Chondrocyte (in vitro differentiated cells): ENCODE measurements around the gene RTL10. TPM values are rescaled to one million over a fixed set of nuclear protein-coding genes. Genes with fewer than 3 reads are reported as not detected.

Experiments
- DNase-seq: peaks from one replicate; pipeline ENCODE4 v3.0.0; 2021; ENCODE audit warnings: mixed read lengths, low spot score
- H3K27ac Mint-ChIP-seq: one replicate; pipeline ENCODE4 v1.8.0; 2021; ENCODE audit warnings: mild to moderate bottlenecking, moderate library complexity, mixed read lengths; ENCODE audit not compliant: unreplicated experiment
- H3K27me3 Mint-ChIP-seq: 2 replicates; pipeline ENCODE4 v1.8.0; 2021; ENCODE audit warnings: low read depth, mixed read lengths
- H3K36me3 Mint-ChIP-seq: 2 replicates; pipeline ENCODE4 v1.8.0; 2021; ENCODE audit warnings: low read depth, mixed read lengths
- H3K4me1 Mint-ChIP-seq: 2 replicates; pipeline ENCODE4 v1.8.0; 2021; ENCODE audit warnings: low read depth, mild to moderate bottlenecking, mixed read lengths
- H3K4me3 Mint-ChIP-seq: one replicate; pipeline ENCODE4 v1.8.0; 2021; ENCODE audit warnings: mild to moderate bottlenecking, moderate library complexity, mixed read lengths; ENCODE audit not compliant: unreplicated experiment
- H3K9me3 Mint-ChIP-seq: 2 replicates; pipeline ENCODE4 v1.8.0; 2021; ENCODE audit warnings: low read depth, mixed read lengths
- total RNA-seq: library from RNA; stranded (reverse); gene quantifications from 3 replicates; pipeline ENCODE4 v1.2.1, GENCODE V29; 2021
- TF ChIP-seq, protein P1 (sequence below): fragments of 200-600 bp; sonication (generic); IDR thresholded peaks from 2 replicates; pipeline ENCODE4 v1.5.0; 2021; ENCODE audit warnings: antibody characterized with exemption, mild to moderate bottlenecking, moderate library complexity

Gene RTL10
- total RNA-seq, 1 donor from 2014 or later = 15.6 TPM

DNA sequence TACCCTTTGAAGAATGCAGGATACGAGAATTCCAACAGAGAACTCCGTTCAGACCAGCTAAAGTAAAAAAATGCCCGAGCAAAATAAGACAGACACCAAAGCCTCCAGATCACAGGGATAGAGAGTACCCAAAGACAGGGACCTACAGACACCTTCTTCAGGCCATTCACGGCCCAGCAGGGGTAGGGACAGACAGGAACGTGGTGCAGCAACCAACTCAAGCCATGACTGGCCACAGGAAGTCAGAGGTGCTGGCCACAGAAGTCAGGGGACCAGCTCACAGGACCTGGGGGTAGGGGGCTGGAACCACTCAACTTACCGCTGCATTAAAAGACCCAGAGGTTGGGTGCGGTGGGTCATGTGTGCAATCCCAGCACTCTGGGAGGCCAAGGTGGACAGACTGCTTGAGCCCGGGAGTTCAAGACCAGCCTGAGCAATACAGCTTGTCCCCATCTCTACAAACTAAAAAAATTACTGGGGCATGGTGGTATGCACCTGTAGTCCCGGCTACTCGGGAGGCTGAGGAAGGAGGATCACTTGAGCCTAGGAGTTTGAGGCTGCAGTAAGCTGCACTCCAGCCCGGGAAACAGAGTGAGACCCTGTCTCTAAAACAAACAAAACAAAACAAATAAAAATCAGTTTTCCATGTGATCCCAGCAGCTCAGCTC, 47.0 kb upstream of the RTL10 start:
- H3K27ac Mint-ChIP-seq = no peak overlapping the region

DNA sequence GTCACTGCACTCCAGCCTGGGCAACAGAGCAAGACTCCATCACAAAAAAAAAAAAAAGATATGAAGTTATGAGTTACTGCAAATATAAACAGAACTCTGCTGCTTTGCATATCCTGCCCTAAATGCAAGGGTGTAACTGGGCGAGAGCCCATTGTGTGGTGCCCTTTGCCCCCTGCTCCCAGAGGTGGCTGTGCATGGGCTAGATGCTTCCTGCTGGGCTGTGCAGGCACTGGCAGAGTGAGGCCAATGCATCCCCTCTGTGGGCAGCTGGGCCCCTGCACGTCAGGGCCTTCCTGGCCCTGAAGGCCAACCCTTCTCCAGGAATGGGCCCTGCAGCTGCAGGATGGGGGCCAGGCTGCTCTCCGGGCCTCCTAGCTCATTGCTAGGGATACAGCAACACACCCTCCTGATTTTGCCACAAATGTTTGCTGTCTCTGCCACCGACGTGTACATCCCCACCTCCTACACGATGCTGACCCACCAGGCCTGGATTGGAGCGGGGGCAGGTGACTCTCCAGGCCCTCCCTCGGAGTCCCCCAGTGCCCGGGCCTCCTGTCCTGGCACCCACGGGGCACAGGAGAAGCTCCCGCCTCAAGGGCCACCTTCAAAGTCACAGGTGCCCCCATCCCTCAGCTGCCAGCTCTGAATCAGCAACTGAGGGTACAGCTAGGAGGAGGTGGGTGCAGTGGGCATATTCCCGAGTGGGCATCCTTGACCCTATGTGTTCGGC, 46.2 kb upstream of the RTL10 start:
- no peak for DNase-seq
- H3K27ac Mint-ChIP-seq = no peak overlapping the region
- peaks cover 20% of the 10 kb centered on the region for H3K4me1 Mint-ChIP-seq
- H3K27me3 Mint-ChIP-seq = no peaks in the 10 kb centered on the region
- H3K36me3 Mint-ChIP-seq = peaks cover 4% of the 10 kb centered on the region
- no peak overlapping the region for H3K4me3 Mint-ChIP-seq
- no peaks in the 10 kb centered on the region for H3K9me3 Mint-ChIP-seq
- TF ChIP-seq, protein P1, sequence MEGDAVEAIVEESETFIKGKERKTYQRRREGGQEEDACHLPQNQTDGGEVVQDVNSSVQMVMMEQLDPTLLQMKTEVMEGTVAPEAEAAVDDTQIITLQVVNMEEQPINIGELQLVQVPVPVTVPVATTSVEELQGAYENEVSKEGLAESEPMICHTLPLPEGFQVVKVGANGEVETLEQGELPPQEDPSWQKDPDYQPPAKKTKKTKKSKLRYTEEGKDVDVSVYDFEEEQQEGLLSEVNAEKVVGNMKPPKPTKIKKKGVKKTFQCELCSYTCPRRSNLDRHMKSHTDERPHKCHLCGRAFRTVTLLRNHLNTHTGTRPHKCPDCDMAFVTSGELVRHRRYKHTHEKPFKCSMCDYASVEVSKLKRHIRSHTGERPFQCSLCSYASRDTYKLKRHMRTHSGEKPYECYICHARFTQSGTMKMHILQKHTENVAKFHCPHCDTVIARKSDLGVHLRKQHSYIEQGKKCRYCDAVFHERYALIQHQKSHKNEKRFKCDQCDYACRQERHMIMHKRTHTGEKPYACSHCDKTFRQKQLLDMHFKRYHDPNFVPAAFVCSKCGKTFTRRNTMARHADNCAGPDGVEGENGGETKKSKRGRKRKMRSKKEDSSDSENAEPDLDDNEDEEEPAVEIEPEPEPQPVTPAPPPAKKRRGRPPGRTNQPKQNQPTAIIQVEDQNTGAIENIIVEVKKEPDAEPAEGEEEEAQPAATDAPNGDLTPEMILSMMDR = no peak

More for the DNA sequence above, 47.0 kb upstream of the RTL10 start:
- Mint-ChIP-seq H3K4me1 (peaks cover 21% of the 10 kb centered on the region), H3K27me3 (no peaks in the 10 kb centered on the region), H3K4me3 (no peak overlapping the region), H3K9me3 (no peaks in the 10 kb centered on the region), H3K36me3 (peaks cover 4% of the 10 kb centered on the region)
- DNase-seq = no peak
- TF ChIP-seq, protein P1 = no peak

DNA sequence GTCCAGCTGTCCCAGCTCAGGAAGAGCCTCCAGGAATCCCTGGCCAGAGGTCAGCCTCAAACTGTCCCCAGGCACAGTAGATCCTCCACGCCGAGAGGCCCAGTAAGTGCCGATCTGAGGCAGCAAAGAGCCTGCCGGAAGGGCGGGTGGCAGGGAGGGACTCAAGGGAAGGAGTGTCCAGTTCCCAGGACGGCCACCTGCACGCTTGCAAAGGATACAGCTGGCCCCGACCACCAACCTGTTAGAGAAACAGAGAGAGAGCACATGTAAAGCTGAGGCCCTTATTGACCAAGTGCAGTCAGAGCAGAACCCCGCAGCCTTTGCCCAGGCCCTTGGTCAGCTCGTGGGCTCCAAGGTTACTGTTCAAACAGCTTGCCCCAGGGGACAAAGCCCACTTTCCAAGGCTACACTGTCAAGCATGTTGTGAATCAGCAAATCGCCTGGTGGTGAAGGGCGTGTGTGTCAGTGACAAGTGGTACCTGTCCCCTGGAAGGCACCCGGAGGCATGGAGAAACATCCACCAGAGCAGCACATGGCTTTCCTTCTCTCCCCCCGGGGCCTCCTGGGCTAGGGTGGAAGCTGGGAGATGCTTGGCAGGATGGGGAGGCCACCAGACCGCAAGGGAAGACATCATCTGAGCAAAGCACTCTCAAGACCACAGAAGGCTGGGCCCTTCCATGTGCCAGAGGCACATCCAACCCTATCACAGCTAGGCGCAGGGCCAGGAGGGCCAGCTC, 44.3 kb upstream of the RTL10 start:
- Mint-ChIP-seq H3K27ac (no peak overlapping the region), H3K36me3 (peaks cover 4% of the 10 kb centered on the region), H3K27me3 (no peaks in the 10 kb centered on the region), H3K4me1 (peaks cover 9% of the 10 kb centered on the region), H3K4me3 (no peak overlapping the region), H3K9me3 (no peaks in the 10 kb centered on the region)
- DNase-seq = no peak
- TF ChIP-seq, protein P1 = no peak

DNA sequence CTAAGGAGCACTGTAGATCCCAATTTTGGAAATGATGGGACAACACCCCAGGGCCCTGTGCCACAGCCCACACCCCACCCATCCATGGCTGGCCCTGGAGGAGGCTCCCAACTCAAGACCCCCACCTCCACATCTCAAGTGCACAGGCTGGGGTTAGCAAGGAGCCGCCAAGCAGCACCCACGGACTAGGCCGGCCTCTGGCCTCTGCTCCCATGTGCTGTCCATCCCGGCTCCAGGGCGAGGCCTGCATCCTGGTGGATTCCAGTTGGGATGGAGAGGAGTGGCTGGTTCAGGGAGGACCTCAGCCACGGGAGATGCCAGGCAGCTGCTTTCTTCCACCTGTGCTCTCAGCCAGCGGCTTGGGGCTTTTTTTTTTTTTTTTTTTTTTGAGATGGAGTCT, 43.5 kb upstream of the RTL10 start:
- H3K27ac Mint-ChIP-seq = no peak overlapping the region
- peaks cover 7% of the 10 kb centered on the region for H3K4me1 Mint-ChIP-seq
- no peaks in the 10 kb centered on the region for H3K9me3 Mint-ChIP-seq
- DNase-seq = no peak
- TF ChIP-seq, protein P1 = no peak
- H3K27me3 Mint-ChIP-seq = no peaks in the 10 kb centered on the region
- no peak overlapping the region for H3K4me3 Mint-ChIP-seq
- H3K36me3 Mint-ChIP-seq = peaks cover 4% of the 10 kb centered on the region

DNA sequence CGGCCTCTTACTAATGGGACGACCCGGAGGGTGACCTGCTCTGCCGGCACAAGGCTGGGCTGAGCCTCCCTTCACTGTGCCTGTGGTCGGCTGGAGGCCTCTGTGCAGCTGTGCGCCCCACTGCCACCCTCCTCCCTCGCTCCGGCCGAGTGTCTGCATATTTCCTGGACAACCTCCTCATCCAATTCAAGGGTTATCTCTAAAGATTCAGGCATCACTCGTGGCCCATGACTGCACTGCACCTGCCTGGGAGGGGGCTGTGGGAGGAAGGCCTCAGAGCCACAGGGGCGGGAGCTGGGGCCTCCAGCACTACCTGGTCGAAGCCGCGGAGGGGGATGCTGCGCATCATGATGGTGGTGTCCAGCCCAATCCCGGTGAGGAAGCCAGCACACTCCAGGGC, 43.1 kb upstream of the RTL10 start:
- H3K4me1 Mint-ChIP-seq = peaks cover 7% of the 10 kb centered on the region
- TF ChIP-seq, protein P1 = no peak
- DNase-seq = no peak
- H3K9me3 Mint-ChIP-seq = no peaks in the 10 kb centered on the region
- H3K27ac Mint-ChIP-seq = no peak overlapping the region
- peaks cover 4% of the 10 kb centered on the region for H3K36me3 Mint-ChIP-seq
- no peaks in the 10 kb centered on the region for H3K27me3 Mint-ChIP-seq
- no peak overlapping the region for H3K4me3 Mint-ChIP-seq
